HUES6 (cell line): ENCODE data around the gene POLQ.

Source experiments
- H3K27ac ChIP-seq: 2 replicates; pipeline ENCODE4 v1.7.0; 2013; ENCODE audit warnings: low read depth, mild to moderate bottlenecking, low read length, inconsistent platforms
- H3K27me3 ChIP-seq: 2 replicates; pipeline ENCODE4 v1.6.1; 2013; ENCODE audit warnings: low read length; ENCODE audit not compliant: control insufficient read depth, insufficient read depth
- H3K36me3 ChIP-seq: 2 replicates; pipeline ENCODE4 v1.6.1; 2013; ENCODE audit warnings: low read length; ENCODE audit not compliant: control insufficient read depth, insufficient read depth
- H3K4me1 ChIP-seq: 2 replicates; pipeline ENCODE4 v1.6.1; 2013; ENCODE audit warnings: low read length; ENCODE audit not compliant: control insufficient read depth, insufficient read depth
- H3K4me3 ChIP-seq: 2 replicates; pipeline ENCODE4 v1.5.1; 2013; ENCODE audit warnings: low read depth, low read length
- H3K9ac ChIP-seq: one replicate; pipeline ENCODE4 v1.6.1; 2013; ENCODE audit warnings: mild to moderate bottlenecking, low read length
- H3K9me3 ChIP-seq: 2 replicates; pipeline ENCODE4 v1.6.1; 2013; ENCODE audit warnings: low read depth, low read length; ENCODE audit not compliant: control insufficient read depth, insufficient read depth

The POLQ gene

DNA sequence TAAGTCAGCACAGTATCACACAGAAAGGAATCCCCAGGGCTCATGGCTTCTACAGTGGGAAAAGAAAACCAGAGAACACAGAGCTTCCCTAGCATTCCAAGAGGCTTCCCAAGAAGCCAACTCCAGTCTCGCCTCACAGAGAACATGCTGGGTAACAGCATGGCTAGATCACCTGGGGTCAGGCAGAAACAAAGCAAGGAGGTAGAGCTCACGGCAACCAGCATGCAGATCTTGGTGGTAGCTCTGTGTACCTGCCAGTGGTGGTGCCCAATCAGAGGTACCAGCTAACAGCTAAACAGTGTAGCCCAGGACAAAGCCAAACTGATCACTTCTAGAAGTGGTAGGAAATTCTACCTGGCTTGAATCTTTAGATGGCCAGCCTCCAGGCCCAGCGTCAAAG lies 31.3 kb downstream of the POLQ start:
- Histone ChIP-seq H3K27me3 (no peaks in the 10 kb centered on the region), H3K36me3 (peaks cover 47% of the 10 kb centered on the region), H3K4me1 (no peaks in the 10 kb centered on the region), H3K9me3 (no peaks in the 10 kb centered on the region), H3K4me3 (no peak overlapping the region), H3K27ac (no peak overlapping the region), H3K9ac (no peak overlapping the region)

DNA sequence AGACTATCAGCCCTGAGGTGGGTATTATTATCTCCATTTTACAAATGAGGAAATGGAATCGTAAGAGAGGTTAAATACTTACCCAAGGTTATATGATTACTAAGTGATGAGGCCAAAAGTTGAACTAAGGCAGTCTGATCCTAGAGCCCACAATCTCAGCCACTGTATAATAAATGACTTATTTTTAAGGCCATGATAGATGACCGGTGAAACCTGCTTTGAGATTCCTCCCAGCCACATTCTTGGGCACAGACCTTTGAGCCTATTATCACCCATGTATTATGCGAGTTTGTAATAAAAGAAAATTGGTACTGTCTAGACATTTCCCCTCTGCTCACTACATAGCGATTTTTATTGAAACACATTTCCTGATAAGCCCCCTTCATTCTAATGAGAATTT lies 37.4 kb downstream of the POLQ start:
- Histone ChIP-seq H3K9ac (no peak overlapping the region), H3K36me3 (peaks cover 54% of the 10 kb centered on the region), H3K27ac (no peak overlapping the region), H3K27me3 (no peaks in the 10 kb centered on the region), H3K9me3 (no peaks in the 10 kb centered on the region), H3K4me1 (no peaks in the 10 kb centered on the region), H3K4me3 (no peak overlapping the region)

DNA sequence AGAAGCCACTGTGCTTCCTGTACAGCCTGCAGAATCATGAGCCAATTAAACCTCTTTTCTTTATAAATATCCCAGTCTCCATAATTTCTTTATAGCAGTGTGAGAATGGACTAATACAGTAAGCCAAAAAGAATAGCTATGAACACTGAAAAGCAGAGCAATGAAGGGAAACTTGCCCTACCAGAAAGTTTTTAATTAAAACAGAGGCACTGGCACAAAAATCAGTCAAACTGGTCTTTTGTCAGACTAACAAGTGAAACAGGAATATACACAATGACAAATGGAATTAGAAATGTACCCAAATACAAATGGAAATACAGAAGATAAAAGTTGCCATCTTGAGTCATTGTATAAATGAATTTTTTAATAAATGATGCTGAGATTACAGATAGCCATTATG lies 40.5 kb downstream of the POLQ start:
- no peak overlapping the region for H3K27ac ChIP-seq
- no peaks in the 10 kb centered on the region for H3K4me1 ChIP-seq
- no peak overlapping the region for H3K9ac ChIP-seq
- peaks cover 55% of the 10 kb centered on the region for H3K36me3 ChIP-seq
- no peaks in the 10 kb centered on the region for H3K9me3 ChIP-seq
- no peak overlapping the region for H3K4me3 ChIP-seq
- no peaks in the 10 kb centered on the region for H3K27me3 ChIP-seq

DNA sequence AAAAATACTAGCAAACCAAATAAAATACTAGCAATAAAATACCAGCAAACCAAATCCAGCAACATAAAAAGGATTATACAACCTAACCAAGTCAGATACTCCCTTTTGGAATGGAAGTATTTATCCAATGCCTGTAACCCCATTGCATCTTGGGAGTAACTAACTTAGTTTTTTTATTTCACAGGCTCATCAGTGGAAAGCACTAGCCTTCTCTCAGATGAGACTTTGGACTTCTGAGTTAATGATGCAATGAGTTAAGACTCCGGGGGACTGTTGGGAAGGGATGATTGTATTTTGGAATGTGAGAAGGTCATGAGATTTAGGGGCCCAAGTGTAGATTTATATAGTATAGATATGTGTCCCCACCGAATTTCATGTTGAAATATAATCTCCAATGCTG lies 41.2 kb downstream of the POLQ start:
- Histone ChIP-seq H3K9ac (no peak overlapping the region), H3K36me3 (peaks cover 50% of the 10 kb centered on the region), H3K9me3 (no peaks in the 10 kb centered on the region), H3K4me1 (no peaks in the 10 kb centered on the region), H3K27ac (no peak overlapping the region), H3K4me3 (no peak overlapping the region), H3K27me3 (no peaks in the 10 kb centered on the region)

DNA sequence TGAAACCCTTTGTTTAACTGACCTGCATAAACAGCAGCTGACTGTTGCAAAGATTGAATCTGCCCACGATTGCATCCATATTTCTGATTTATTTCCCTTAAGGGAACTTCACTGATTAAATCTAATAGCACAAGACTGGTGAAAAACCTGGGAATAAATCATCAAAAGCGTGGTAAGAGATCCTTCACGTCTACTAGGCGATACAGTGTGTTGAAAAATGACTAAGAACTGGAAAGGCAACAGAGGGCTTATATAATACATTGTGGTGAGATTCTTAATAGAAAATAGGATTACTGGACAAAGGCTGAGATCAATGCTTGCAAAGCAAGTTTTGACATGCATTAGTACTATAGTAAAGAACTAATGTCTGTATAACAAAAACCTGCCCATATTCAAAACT lies 49.0 kb downstream of the POLQ start:
- Histone ChIP-seq H3K27ac (no peak overlapping the region), H3K4me1 (no peaks in the 10 kb centered on the region), H3K9me3 (no peaks in the 10 kb centered on the region), H3K27me3 (no peaks in the 10 kb centered on the region), H3K4me3 (no peak overlapping the region), H3K9ac (no peak overlapping the region), H3K36me3 (peaks cover 41% of the 10 kb centered on the region)

DNA sequence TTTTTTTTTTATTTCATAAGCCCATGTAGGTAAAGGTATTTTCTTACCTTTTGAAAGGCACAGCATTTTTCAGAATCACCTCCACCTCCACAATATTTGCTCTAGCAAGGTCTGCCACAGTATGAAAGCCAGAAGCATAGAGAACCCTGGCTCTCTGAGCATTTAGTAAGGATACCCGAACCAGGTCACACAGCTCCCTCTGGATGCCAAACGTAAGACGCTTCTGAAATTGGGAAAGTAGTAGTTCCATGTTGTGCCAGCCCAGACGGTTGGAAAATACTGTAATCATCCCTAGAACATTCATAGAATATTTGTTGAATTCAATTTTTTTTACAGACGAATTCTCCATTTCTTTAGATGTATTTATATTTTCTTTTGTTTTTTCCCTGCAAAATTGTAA lies 52.4 kb downstream of the POLQ start:
- H3K36me3 ChIP-seq: peaks cover 63% of the 10 kb centered on the region
- H3K27me3 ChIP-seq: no peaks in the 10 kb centered on the region
- H3K4me3 ChIP-seq: no peak overlapping the region
- no peaks in the 10 kb centered on the region for H3K9me3 ChIP-seq
- H3K9ac ChIP-seq: no peak overlapping the region
- no peaks in the 10 kb centered on the region for H3K4me1 ChIP-seq
- H3K27ac ChIP-seq: no peak overlapping the region

DNA sequence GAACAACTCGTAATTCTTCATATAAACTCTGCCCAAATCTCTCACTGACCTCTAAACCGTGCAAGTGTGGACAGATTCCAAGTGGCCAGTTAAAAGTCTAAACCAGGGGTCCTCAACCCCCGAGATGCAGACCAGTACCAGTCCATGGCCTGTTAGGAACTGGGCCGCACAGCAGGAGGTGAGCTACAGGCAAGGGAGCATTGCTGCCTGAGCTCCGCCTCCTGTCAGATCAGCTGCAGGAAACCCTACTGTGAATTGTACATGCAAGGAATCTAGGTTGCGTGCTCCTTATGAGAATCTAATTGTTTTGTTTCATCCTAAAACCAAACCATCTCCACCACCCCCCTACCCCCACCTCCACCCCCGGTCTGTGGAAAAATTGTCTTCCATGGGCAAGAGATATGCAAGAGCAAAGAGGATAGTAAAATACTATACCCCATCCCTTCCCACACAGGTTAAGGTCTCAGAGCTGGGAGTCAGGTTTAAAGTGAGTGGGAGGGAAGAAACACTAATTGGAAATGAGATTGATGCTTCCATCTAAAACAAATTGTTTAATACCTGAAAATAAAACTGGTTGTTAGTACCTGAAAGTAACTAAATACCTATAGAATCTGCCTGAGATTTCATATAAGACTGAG lies 54.0 kb downstream of the POLQ start:
- H3K4me3 ChIP-seq: no peak overlapping the region
- H3K9ac ChIP-seq: no peak overlapping the region
- H3K4me1 ChIP-seq: no peaks in the 10 kb centered on the region
- no peaks in the 10 kb centered on the region for H3K27me3 ChIP-seq
- H3K27ac ChIP-seq: no peak overlapping the region
- peaks cover 69% of the 10 kb centered on the region for H3K36me3 ChIP-seq
- no peaks in the 10 kb centered on the region for H3K9me3 ChIP-seq

DNA sequence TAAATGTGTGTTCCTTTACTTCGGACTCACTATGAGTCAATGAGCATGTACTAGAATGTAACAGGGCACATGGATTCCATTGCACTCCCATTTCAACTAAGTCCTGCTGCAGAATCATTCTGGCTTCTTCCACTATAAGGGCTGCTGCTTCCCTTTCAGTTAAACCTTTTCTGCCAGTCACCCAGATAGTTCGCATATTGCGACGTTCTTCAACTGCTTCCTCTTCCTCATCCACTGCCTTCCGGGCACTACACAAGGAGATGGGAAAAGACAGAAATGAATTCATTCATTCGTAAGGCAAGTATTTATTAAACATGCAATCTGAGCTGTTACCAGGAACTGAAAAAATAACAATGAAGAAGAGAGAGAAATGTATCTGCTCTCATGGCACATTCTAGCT lies 55.6 kb downstream of the POLQ start:
- H3K27me3 ChIP-seq: no peaks in the 10 kb centered on the region
- H3K4me3 ChIP-seq: no peak overlapping the region
- H3K4me1 ChIP-seq: no peaks in the 10 kb centered on the region
- peaks cover 67% of the 10 kb centered on the region for H3K36me3 ChIP-seq
- no peaks in the 10 kb centered on the region for H3K9me3 ChIP-seq
- no peak overlapping the region for H3K27ac ChIP-seq
- no peak overlapping the region for H3K9ac ChIP-seq

DNA sequence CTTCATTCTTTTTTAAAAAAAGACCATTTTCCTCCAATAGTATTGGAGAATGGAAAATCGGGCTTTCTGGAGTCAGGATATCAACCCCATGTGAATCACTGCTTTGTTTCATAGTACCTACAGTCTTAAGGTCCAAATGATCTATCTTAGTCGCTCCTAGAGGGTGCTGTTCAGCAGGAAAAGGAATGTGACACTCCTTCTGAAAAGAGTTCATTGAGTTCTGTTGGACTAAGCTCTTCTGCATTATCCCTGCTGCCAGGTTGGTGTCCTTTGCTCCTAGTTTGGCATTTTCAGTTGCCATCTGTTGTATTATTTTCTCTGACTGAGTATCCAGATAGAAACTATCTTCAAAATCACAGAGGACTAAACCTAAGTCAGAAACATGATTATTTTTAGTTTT lies 57.2 kb downstream of the POLQ start:
- Histone ChIP-seq H3K27ac (no peak overlapping the region), H3K27me3 (no peaks in the 10 kb centered on the region), H3K9ac (no peak overlapping the region), H3K36me3 (peaks cover 72% of the 10 kb centered on the region), H3K4me1 (no peaks in the 10 kb centered on the region), H3K4me3 (no peak overlapping the region), H3K9me3 (no peaks in the 10 kb centered on the region)

DNA sequence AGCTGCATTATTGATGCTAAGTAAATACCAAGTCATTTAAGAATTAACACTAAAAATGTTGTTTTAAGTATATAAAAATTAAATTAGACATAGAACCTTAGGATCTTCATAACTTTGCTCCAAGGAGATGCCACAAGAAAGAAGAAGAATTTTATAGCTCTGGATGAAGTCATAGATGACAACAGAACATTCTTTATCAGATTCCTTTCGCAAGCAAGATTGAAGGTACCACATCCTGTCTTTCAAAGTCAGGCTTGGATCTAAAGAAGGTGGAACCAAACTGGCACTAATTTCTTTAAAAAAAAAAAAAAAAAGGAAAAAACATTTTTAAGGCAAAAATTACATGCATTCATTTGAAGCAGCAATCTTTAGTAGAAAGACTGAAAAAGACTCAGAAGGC lies 62.5 kb downstream of the POLQ start:
- no peak overlapping the region for H3K4me3 ChIP-seq
- H3K27ac ChIP-seq: no peak overlapping the region
- no peaks in the 10 kb centered on the region for H3K9me3 ChIP-seq
- no peaks in the 10 kb centered on the region for H3K4me1 ChIP-seq
- no peaks in the 10 kb centered on the region for H3K27me3 ChIP-seq
- H3K36me3 ChIP-seq: peaks cover 63% of the 10 kb centered on the region
- no peak overlapping the region for H3K9ac ChIP-seq

DNA sequence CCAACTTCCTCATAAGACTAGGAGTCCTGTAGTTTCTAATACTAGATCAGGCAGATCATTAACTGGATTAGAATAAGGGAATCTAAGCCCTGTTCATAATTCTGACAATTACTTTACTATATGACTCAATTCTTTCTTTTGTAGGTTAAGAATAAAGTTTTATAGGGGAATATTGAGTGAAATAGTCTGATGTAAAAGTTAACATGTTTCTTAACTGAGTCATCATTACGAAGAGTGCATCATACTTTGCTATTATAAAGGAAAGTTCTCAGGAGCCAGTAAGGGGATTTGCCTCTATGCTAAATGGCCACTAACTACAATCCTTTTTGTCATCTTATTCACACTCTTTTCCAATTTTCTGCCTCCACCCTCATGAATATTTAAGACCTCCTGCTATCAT lies 63.1 kb downstream of the POLQ start:
- Histone ChIP-seq H3K36me3 (peaks cover 63% of the 10 kb centered on the region), H3K27me3 (no peaks in the 10 kb centered on the region), H3K4me3 (no peak overlapping the region), H3K4me1 (0 out of 2 replicates have a peak, but pooled peaks cover 3% of the 10 kb centered on the region), H3K27ac (no peak overlapping the region), H3K9me3 (no peaks in the 10 kb centered on the region), H3K9ac (no peak overlapping the region)
